PFSK-1 (cell line): Measurements from ENCODE around the gene COQ8B.

Experiments used
- FOXP2 ChIP-seq: optimal IDR thresholded peaks from 2 replicates; pipeline ENCODE3; 2011; ENCODE audit warnings: borderline replicate concordance, control low read depth, inconsistent platforms; ENCODE audit not compliant: insufficient read depth; ENCODE audit errors: extremely low read length, extremely low read depth
- POLR2AphosphoS5 ChIP-seq: IDR thresholded peaks from 2 replicates; pipeline ENCODE4 v1.6.1; 2012; ENCODE audit warnings: low read depth, mild to moderate bottlenecking, control low read depth, low read length, moderate library complexity
- REST ChIP-seq, 2 experiments: IDR thresholded peaks; 2 replicates each; pipeline versions ENCODE4 v1.6.1 to v1.8.0; 2011 to 2012; ENCODE audit warnings: low read depth in 2 of 2, low read length in 2 of 2, control low read depth in 1 of 2, inconsistent platforms in 1 of 2, mild to moderate bottlenecking in 1 of 2, moderate library complexity in 1 of 2; ENCODE audit not compliant: insufficient read depth in 1 of 2
- SIN3A ChIP-seq: IDR thresholded peaks from 2 replicates; pipeline ENCODE4 v1.6.1; 2012; ENCODE audit warnings: mild to moderate bottlenecking, low read length, moderate library complexity, borderline replicate concordance; ENCODE audit not compliant: insufficient read depth
- TAF1 ChIP-seq: IDR thresholded peaks from 2 replicates; pipeline ENCODE4 v1.6.1; 2012; ENCODE audit warnings: low read length, control low read depth, borderline replicate concordance; ENCODE audit not compliant: insufficient read depth

COQ8B gene

DNA sequence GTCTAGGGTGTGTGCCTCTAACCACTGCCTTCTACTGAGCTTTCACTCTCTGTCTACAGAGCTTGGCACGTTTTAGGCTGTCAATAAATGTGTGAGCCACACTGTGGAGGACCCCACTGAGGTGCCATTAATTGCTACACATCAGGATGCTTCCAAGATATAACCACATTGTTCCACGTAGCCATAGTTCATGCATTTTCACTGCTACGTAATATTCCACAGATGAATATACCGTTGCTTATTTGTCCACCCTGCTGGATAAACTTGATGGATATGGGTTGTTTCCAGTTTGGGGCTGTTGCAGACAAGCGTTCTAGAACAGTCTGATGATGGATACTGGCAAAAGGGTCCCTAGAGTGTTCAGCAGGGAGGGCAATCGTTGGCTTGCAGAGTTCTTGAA is 14.9 kb downstream of the COQ8B start:
- TF ChIP-seq FOXP2 (no peak), TAF1 (no peak), REST (IDR thresholded peaks at IDR 0.05; ENCODE audit: insufficient read depth in 1 of 2, low read depth in 2 of 2, low read length in 2 of 2) (no peak), POLR2AphosphoS5 (no peak), SIN3A (no peak)

DNA sequence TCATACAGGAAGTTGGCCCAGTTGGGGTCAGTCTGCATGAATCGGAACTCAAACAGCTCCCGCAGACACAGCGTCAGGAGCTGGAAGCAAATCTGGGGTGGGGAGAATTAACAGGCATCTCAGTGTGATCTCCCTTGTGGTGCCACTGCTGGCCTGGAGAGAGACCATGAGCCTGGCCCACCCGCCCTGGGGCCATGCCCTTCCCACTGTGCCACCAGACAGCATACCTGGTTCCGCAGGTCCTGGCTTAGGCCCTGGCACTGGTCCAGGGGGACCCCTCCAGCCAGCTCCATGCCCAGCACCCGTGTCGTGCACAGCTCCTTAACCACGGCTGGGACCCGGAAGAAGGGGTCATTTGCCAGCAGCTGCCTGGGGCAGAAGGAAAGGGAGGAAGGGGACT is 16.6 kb downstream of the COQ8B start:
- TF ChIP-seq SIN3A: no peak

DNA sequence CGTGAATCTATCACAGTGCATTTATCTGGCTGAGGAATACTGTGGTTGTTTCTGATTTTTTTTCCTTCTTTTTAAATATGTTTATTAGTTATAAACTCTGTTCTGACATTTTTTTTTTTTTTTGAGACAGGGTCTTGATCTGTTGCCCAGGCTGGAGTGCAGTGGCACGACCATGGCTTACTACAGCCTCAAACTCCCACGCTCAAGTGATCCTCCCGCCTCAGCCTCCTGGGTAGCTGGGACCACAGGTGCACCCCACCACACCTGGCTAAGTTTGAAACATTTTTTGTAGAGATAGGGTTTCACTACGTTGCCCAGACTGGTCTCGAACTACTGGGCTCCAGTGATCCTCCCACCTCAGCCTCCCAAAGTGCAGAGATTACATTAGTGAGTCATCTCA is 19.7 kb downstream of the COQ8B start:
- TF ChIP-seq SIN3A: no peak
- no peak for TF ChIP-seq REST (IDR thresholded peaks at IDR 0.05; ENCODE audit: insufficient read depth in 1 of 2, low read depth in 2 of 2, low read length in 2 of 2)
- no peak for TF ChIP-seq POLR2AphosphoS5
- no peak for TF ChIP-seq FOXP2
- no peak for TF ChIP-seq TAF1

DNA sequence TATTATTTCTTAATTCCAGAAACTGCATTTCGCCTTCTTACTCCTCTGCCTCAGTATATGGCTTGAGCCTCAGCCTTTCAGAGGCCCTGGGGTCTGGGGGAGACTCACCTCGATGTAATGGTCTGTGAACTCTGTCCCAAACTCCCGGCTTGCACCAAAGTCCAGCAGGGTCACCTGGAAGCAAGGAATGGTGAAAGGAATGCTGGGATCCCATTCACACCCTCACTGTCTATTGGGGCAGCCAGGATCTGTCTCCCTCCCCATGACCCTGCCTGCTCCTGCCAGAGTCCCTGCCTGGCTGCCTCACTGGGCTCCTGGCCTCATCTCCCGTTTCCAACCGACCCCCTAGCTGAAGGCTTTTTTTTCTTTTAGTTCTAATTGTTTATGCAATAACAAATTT is 20.8 kb downstream of the COQ8B start:
- TF ChIP-seq TAF1 (no peak), REST (IDR thresholded peaks at IDR 0.05; ENCODE audit: insufficient read depth in 1 of 2, low read depth in 2 of 2, low read length in 2 of 2) (no peak), SIN3A (no peak)

DNA sequence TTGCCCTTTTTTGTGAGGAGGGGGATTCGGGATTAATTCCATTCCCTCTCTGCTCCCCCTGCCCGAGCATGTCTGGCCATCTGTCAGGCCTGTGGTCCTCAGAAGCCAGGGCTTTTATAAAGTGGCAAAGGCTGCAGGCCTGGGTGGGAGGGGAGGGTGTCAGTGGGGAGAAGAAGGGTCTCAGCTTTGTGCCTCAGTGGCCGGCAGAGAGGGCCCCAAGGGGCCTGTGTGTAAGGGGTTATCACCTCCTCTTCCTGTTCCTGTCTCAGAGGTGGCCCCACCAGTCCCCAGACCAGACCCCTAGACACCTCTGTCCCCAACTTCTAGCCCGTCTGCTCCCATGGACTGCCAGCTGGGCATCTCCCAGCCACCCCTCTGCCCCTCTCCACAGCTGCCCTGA is 22.8 kb downstream of the COQ8B start:
- no peak for TF ChIP-seq TAF1
- TF ChIP-seq POLR2AphosphoS5: no peak
- TF ChIP-seq FOXP2: no peak
- TF ChIP-seq SIN3A: no peak
- TF ChIP-seq REST (IDR thresholded peaks at IDR 0.05; ENCODE audit: insufficient read depth in 1 of 2, low read depth in 2 of 2, low read length in 2 of 2): no peak
